T-helper 17 cell (primary cell): ENCODE data around the gene CUEDC2. TPM values are rescaled to one million over a fixed set of nuclear protein-coding genes. Genes with fewer than 3 reads are reported as not detected.

Experiments
- ATAC-seq: fragments of 150-1000 bp; cut with Tn5 transposase; 2 replicates; pipeline ENCODE4 v1.10.0; 2021; ENCODE audit warnings: mild to moderate bottlenecking, moderate library complexity
- DNase-seq, 3 donors: peaks; one replicate each; pipeline versions ENCODE4 v3.0.0 to v3.0.0-alpha.2; 2020 to 2021
- H3K9me3 ChIP-seq: one replicate; pipeline ENCODE4 v1.7.0; 2013; ENCODE audit warnings: low read length, mild to moderate bottlenecking; ENCODE audit not compliant: control insufficient read depth, poor library complexity, severe bottlenecking
- H3K27ac Mint-ChIP-seq: one replicate; pipeline ENCODE4 v1.8.0; 2022; ENCODE audit warnings: mild to moderate bottlenecking, moderate library complexity, mixed read lengths
- H3K27me3 Mint-ChIP-seq: one replicate; pipeline ENCODE4 v1.8.0; 2022; ENCODE audit warnings: mixed read lengths
- H3K36me3 Mint-ChIP-seq: one replicate; pipeline ENCODE4 v1.8.0; 2022; ENCODE audit warnings: low read depth, mixed read lengths
- H3K4me1 Mint-ChIP-seq: one replicate; pipeline ENCODE4 v1.8.0; 2022; ENCODE audit warnings: mild to moderate bottlenecking, mixed read lengths
- H3K4me3 Mint-ChIP-seq: one replicate; pipeline ENCODE4 v1.8.0; 2022; ENCODE audit warnings: mild to moderate bottlenecking, moderate library complexity, mixed read lengths
- total RNA-seq, 4 donors: library from RNA in 2 of 4; stranded (reverse) in 2 of 4; gene quantifications; one replicate each; pipeline ENCODE4 v1.2.3 and lab custom pipeline; 2022 to 2026

CUEDC2 gene
- total RNA-seq, 2 donors from 2014 or later, result 27.4 to 30.7 TPM

GRCh38 chr10:102406815-102407214, 25.6 kb downstream of the CUEDC2 start:
- Mint-ChIP-seq H3K27me3 (peaks cover 32% of the 10 kb centered on the region), H3K27ac (peak overlapping the region; percentile 95), H3K4me1 (peaks cover 37% of the 10 kb centered on the region), H3K4me3 (peak overlapping the region; percentile 77), H3K36me3 (peaks cover 8% of the 10 kb centered on the region)
- ATAC-seq, result no peak
- DNase-seq, result no peak
- H3K9me3 ChIP-seq, result no peaks in the 10 kb centered on the region

GRCh38 chr10:102405632-102406031, 26.7 kb downstream of the CUEDC2 start:
- peak overlapping the region; percentile 95 for H3K27ac Mint-ChIP-seq
- H3K27me3 Mint-ChIP-seq, result peaks cover 23% of the 10 kb centered on the region
- DNase-seq (no peak), ATAC-seq (peak; percentile 9)
- peaks cover 5% of the 10 kb centered on the region for H3K36me3 Mint-ChIP-seq
- H3K4me3 Mint-ChIP-seq, result peak overlapping the region; percentile 79
- H3K4me1 Mint-ChIP-seq, result peaks cover 31% of the 10 kb centered on the region
- H3K9me3 ChIP-seq, result no peaks in the 10 kb centered on the region

- DNase-seq (no peak), ATAC-seq (peak; percentile 1)
- peak overlapping the region; percentile 79 for H3K4me3 Mint-ChIP-seq
- peaks cover 22% of the 10 kb centered on the region for H3K27me3 Mint-ChIP-seq
- no peaks in the 10 kb centered on the region for H3K9me3 ChIP-seq
- peak overlapping the region; percentile 95 for H3K27ac Mint-ChIP-seq
- H3K36me3 Mint-ChIP-seq, result peaks cover 9% of the 10 kb centered on the region
- peaks cover 33% of the 10 kb centered on the region for H3K4me1 Mint-ChIP-seq
Observed at GRCh38 chr10:102405108-102405571, 27.2 kb downstream of the CUEDC2 start.

- H3K4me1 Mint-ChIP-seq, result peaks cover 31% of the 10 kb centered on the region
- H3K9me3 ChIP-seq, result no peaks in the 10 kb centered on the region
- H3K36me3 Mint-ChIP-seq, result peaks cover 5% of the 10 kb centered on the region
- H3K4me3 Mint-ChIP-seq, result peak overlapping the region; percentile 79
- H3K27me3 Mint-ChIP-seq, result peaks cover 15% of the 10 kb centered on the region
- peak overlapping the region; percentile 95 for H3K27ac Mint-ChIP-seq
- DNase-seq (no peak), ATAC-seq (peak; percentile 2)
Observed at GRCh38 chr10:102404361-102405107, 27.8 kb downstream of the CUEDC2 start.

GRCh38 chr10:102403115-102403514, 29.3 kb downstream of the CUEDC2 start:
- peak overlapping the region; percentile 95 for H3K27ac Mint-ChIP-seq

GRCh38 chr10:102402512-102402896, 29.9 kb downstream of the CUEDC2 start:
- no peak for ATAC-seq
- DNase-seq, result no peak
- Mint-ChIP-seq H3K27me3 (peaks cover 1% of the 10 kb centered on the region), H3K27ac (no peak overlapping the region), H3K4me1 (peaks cover 37% of the 10 kb centered on the region), H3K4me3 (no peak overlapping the region), H3K36me3 (peaks cover 4% of the 10 kb centered on the region)
- no peaks in the 10 kb centered on the region for H3K9me3 ChIP-seq

More at GRCh38 chr10:102403115-102403514, 29.3 kb downstream of the CUEDC2 start:
- H3K36me3 Mint-ChIP-seq, result peaks cover 4% of the 10 kb centered on the region
- no peak overlapping the region for H3K4me3 Mint-ChIP-seq
- ATAC-seq (no peak), DNase-seq (no peak)
- H3K4me1 Mint-ChIP-seq, result peaks cover 35% of the 10 kb centered on the region
- H3K9me3 ChIP-seq, result no peaks in the 10 kb centered on the region
- H3K27me3 Mint-ChIP-seq, result peaks cover 7% of the 10 kb centered on the region

GRCh38 chr10:102401735-102402511, 30.5 kb downstream of the CUEDC2 start:
- Mint-ChIP-seq H3K27me3 (no peaks in the 10 kb centered on the region), H3K27ac (peak overlapping the region; percentile 99), H3K4me1 (peaks cover 40% of the 10 kb centered on the region), H3K4me3 (no peak overlapping the region), H3K36me3 (peaks cover 4% of the 10 kb centered on the region)
- DNase-seq (no peak), ATAC-seq (no peak)
- no peaks in the 10 kb centered on the region for H3K9me3 ChIP-seq

- no peak for ATAC-seq
- Mint-ChIP-seq H3K36me3 (peaks cover 4% of the 10 kb centered on the region), H3K4me3 (no peak overlapping the region), H3K27ac (peak overlapping the region; percentile 99), H3K4me1 (peaks cover 44% of the 10 kb centered on the region), H3K27me3 (no peaks in the 10 kb centered on the region)
- H3K9me3 ChIP-seq, result no peaks in the 10 kb centered on the region
- no peak for DNase-seq
Observed at GRCh38 chr10:102401342-102401654, 31.1 kb downstream of the CUEDC2 start.

GRCh38 chr10:102400598-102401341, 31.6 kb downstream of the CUEDC2 start:
- Mint-ChIP-seq H3K36me3 (peaks cover 4% of the 10 kb centered on the region), H3K27ac (peak overlapping the region; percentile 99), H3K4me1 (peaks cover 44% of the 10 kb centered on the region), H3K4me3 (peak overlapping the region; percentile 95), H3K27me3 (no peaks in the 10 kb centered on the region)
- H3K9me3 ChIP-seq, result no peaks in the 10 kb centered on the region
- ATAC-seq, result no peak
- DNase-seq, result no peak

- ATAC-seq (no peak), DNase-seq (no peak)
- no peaks in the 10 kb centered on the region for H3K9me3 ChIP-seq
- Mint-ChIP-seq H3K4me3 (peak overlapping the region; percentile 95), H3K4me1 (peaks cover 43% of the 10 kb centered on the region), H3K27me3 (no peaks in the 10 kb centered on the region), H3K36me3 (peaks cover 4% of the 10 kb centered on the region), H3K27ac (peak overlapping the region; percentile 99)
Observed at GRCh38 chr10:102400076-102400475, 32.3 kb downstream of the CUEDC2 start.

GRCh38 chr10:102399217-102400021, 33.0 kb downstream of the CUEDC2 start:
- Mint-ChIP-seq H3K36me3 (peaks cover 7% of the 10 kb centered on the region), H3K4me1 (peaks cover 47% of the 10 kb centered on the region), H3K4me3 (peak overlapping the region; percentile 95), H3K27ac (peak overlapping the region; percentile 99), H3K27me3 (no peaks in the 10 kb centered on the region)
- no peaks in the 10 kb centered on the region for H3K9me3 ChIP-seq
- peak; percentile 78 to 91 (median 85) for DNase-seq
- peak; percentile 56 for ATAC-seq

GRCh38 chr10:102398172-102399020, 34.0 kb downstream of the CUEDC2 start:
- H3K9me3 ChIP-seq, result no peaks in the 10 kb centered on the region
- no peak for DNase-seq
- Mint-ChIP-seq H3K4me3 (peak overlapping the region; percentile 95), H3K27ac (peak overlapping the region; percentile 99), H3K36me3 (peaks cover 7% of the 10 kb centered on the region), H3K27me3 (no peaks in the 10 kb centered on the region), H3K4me1 (peaks cover 45% of the 10 kb centered on the region)
- ATAC-seq, result no peak
